ENCODE results near the gene IFT88. TPM values are rescaled to one million over a fixed set of nuclear protein-coding genes. Genes with fewer than 3 reads are reported as not detected.

The IFT88 gene
- total and polyA plus RNA-seq, 2 of the 8 experiments (the other 6 are each of a cell fraction or from before 2014, with no cell fraction given): 1.7 to 5.8 TPM

DNA sequence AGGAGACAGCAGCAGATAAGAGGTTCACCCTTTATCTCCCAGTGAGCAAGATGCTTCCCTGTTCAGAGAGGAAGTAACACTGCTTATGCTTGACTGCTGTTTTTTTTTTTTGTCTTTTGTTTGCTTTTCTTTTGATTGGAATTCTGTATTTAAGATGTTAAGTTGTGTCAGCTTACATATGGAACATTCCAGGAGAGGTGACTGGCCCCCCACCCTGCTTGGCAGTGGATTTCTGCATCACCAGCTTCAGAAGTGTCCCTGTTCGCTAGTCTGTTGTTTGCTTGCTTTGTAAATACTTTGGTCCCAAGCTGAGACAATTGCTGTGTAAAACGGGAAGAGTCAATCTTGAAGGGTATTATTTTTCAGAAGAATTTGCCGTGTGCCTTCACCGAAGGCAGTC, 43.0 kb downstream of the IFT88 start:
- Histone ChIP-seq H3K27ac (ENCODE audit: low read depth, low read length) (no peak overlapping the region), H2AFZ (ENCODE audit: low read length) (no peak overlapping the region), H3K23ac (ENCODE audit: insufficient read length) (no peak overlapping the region), H3K23me2 (ENCODE audit: low read depth, low read length) (no peaks in the 10 kb centered on the region), H4K5ac (ENCODE audit: insufficient read length, low read depth, low read length) (no peak overlapping the region), H3K18ac (ENCODE audit: extremely low read depth, low read length) (no peak overlapping the region), H3K36me3 (ENCODE audit: control insufficient read depth in 2 of 4, insufficient read depth in 4 of 4, low read length in 3 of 4) (no peaks in the 10 kb centered on the region; a peak in 1 of 8 replicates), H3K9me3 (ENCODE audit: insufficient read depth in 2 of 2, low read depth in 1 of 2, low read length in 1 of 2) (no peaks in the 10 kb centered on the region), H2BK15ac (ENCODE audit: low read length) (no peak overlapping the region), H3K56ac (replicated peaks; ENCODE audit: insufficient read length, low read depth, low read length) (no peak overlapping the region), H2BK120ac (replicated peaks; ENCODE audit: low read depth, low read length) (no peak overlapping the region), H2AK5ac (ENCODE audit: low read depth, low read length) (no peak overlapping the region), H4K20me1 (replicated peaks in 1 of 2; ENCODE audit: control insufficient read depth in 1 of 2, insufficient read depth in 2 of 2, low read length in 2 of 2) (no peaks in the 10 kb centered on the region), H4K8ac (ENCODE audit: extremely low read depth, insufficient read depth, low read length) (no peak overlapping the region), H3K4me2 (ENCODE audit: insufficient read depth in 1 of 2, low read depth in 2 of 2, low read length in 2 of 2) (no peak overlapping the region), H3K9ac (replicated peaks in 1 of 4; ENCODE audit: extremely low read depth in 1 of 4, low read depth in 3 of 4, low read length in 3 of 4) (no peak overlapping the region), H3K4ac (replicated peaks; ENCODE audit: insufficient read length, low read depth, low read length) (no peak overlapping the region), H3K27me3 (replicated peaks in 1 of 4; ENCODE audit: control insufficient read depth in 3 of 4, extremely low read depth in 1 of 4, insufficient read depth in 3 of 4, low read length in 3 of 4) (no peaks in the 10 kb centered on the region), H3K79me2 (ENCODE audit: control insufficient read depth in 1 of 2, insufficient read depth in 2 of 2, low read length in 2 of 2) (no peaks in the 10 kb centered on the region), H4K91ac (replicated peaks; ENCODE audit: insufficient read length, low read length) (no peak overlapping the region), H2BK12ac (ENCODE audit: low read depth, low read length) (no peak overlapping the region), H2BK5ac (ENCODE audit: low read depth, low read length) (no peak overlapping the region), H3K4me3 (ENCODE audit: extremely low read depth in 1 of 4, insufficient read depth in 2 of 4, low read depth in 3 of 4, low read length in 4 of 4) (no peak overlapping the region), H3K4me1 (replicated peaks in 1 of 4; ENCODE audit: control insufficient read depth in 3 of 4, insufficient read depth in 4 of 4, low read length in 3 of 4) (peaks cover 0 to 5% (median 0%) of the 10 kb centered on the region in 4 experiments; a peak in 1 of 7 replicates), H3K14ac (ENCODE audit: insufficient read length) (no peak overlapping the region), H3K79me1 (ENCODE audit: low read depth, low read length) (no peaks in the 10 kb centered on the region), H2BK20ac (ENCODE audit: low read length) (no peak overlapping the region)
- FAIRE-seq (no peak), DNase-seq (ENCODE audit: low read depth in 1 of 2, low spot score in 2 of 2) (no peak)
- POLR2A ChIA-PET (ENCODE audit: partially characterized antibody): no interaction called here
- WGBS, 2 experiments (ENCODE audit: extremely low coverage in 1 of 2, insufficient coverage in 1 of 2, insufficient read length in 1 of 2, insufficient replicate concordance in 2 of 2, low coverage in 1 of 2, low lambda C conversion rate in 2 of 2, missing lambda C conversion rate in 1 of 2): 77% methylated on average over 4 of the region's 4 CpGs; no CpG with 5 or more reads in 1 of the 2 experiments
- CTCF ChIA-PET (ENCODE audit: partially characterized antibody): interaction anchor here (0.7 kb wide), 1 partner anchor 32 kb away, joined by 3 read pairs; no protein-coding TSS in a partner anchor
- TF ChIP-seq KDM5A (IDR thresholded peaks at IDR 0.05; ENCODE audit: low read length): no peak
- no peak for TF ChIP-seq JUN (IDR thresholded peaks at IDR 0.05; ENCODE audit: low read depth, low read length)
- no peak for TF ChIP-seq MAFK (IDR thresholded peaks at IDR 0.05; ENCODE audit: low read depth, low read length)
- no peak for TF ChIP-seq CHD1 (IDR thresholded peaks at IDR 0.05; ENCODE audit: low read depth, low read length)
- no peak for TF ChIP-seq GABPA (IDR thresholded peaks at IDR 0.05; ENCODE audit: borderline replicate concordance, insufficient read depth, low read length)

Data from H1 (cell line).